ENCODE results near the gene CD300LF. TPM values are rescaled to one million over a fixed set of nuclear protein-coding genes. Genes with fewer than 3 reads are reported as not detected.
A peak's percentile ranks its signal among the peaks of the same experiment; 100 is the strongest.

Gene CD300LF
- total RNA-seq, 1 donor from 2014 or later: not detected

DNA sequence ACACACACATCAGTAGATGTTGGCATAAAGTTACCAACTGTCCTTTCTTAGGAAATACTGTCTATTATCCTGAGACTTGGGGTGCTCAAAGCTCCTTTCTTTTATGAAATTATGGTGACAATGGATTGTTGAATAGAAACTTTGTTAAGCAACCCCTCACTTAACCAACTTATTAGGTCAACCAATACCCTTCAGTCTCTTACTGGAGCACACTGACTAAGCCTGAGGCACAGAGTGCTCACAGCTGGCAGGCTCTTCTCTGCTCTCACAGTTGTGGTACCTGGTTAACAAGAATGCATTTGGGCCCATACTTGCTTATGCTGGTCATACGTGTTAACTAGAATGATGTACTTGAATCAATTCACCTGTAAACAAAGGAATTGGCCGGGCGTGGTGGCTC, 24.8 kb downstream of the CD300LF start:
- no peak for DNase-seq (ENCODE audit: low read depth in 2 of 2)

DNA sequence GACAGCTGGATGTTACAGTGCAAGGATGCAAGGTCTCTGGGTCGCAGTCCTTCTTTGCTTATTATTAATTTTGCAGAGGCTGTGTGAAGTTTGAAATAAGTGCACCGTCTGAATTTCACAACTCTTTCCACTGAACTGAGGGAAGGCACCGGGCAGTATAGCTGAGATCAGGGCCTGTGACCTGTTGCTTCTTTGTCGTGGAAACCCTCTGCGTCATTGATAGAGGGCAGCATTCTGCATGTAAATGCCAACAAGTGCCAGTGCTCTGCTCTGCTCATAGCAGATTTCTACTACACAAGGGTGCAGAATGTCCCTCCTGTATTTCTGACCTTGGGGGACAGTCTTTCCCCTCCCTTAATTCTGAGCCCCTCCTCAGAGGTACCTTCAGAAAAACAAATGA, 26.0 kb downstream of the CD300LF start:
- no peak for DNase-seq (ENCODE audit: low read depth in 2 of 2)

DNA sequence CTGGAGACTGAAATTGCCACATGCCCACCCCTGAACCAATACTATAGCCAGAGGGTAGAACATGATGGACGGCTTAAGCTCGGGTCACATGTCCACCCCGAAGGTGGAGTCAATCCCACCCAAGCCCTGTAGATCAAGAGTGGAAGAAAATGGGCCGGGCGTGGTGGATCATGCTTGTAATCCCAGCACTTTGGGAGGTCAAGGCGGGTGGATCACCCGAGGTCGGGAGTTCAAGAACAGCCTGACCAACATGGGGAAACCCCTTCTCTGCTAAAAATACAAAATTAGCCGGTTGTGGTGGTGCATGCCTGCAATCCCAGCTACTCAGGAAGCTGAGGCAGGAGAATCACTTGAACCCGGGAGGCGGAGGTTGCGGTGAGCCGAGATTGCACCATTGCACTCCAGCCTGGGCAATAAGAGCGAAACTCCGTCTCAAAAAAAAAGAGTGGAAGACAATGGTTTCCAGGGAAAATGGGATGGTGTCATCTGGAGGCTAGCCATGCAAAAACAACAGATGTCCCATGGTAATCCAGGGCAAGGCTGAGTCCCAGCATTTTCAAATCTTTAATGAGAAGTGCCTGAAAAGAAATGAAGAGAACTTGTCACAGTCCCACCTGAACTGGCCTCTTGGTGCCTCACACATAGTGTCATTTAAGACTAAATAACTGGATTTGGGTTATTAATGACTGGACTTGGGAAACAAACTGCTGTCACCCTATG, 30.1 kb downstream of the CD300LF start:
- DNase-seq (ENCODE audit: low read depth in 2 of 2): no peak

DNA sequence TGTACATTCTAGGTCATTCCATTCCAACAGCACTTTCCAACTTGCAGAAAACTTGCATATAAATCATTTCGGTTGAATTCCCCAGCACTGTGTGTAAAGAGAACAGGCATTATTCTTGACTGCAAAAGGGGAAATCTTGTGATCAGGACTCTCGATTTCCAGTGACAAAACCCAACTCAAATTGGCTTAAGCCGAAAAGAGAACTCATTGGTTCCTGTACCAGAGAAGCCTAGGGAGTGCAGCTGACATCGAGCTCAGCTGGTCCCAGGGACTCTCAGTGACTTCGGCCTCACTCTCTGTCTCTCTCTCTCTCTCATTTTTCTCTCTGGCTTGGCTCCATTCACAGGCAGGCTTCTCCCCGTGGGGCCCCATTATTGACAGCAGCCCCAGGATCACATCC, 30.7 kb downstream of the CD300LF start:
- DNase-seq (ENCODE audit: low read depth in 2 of 2): no peak

DNA sequence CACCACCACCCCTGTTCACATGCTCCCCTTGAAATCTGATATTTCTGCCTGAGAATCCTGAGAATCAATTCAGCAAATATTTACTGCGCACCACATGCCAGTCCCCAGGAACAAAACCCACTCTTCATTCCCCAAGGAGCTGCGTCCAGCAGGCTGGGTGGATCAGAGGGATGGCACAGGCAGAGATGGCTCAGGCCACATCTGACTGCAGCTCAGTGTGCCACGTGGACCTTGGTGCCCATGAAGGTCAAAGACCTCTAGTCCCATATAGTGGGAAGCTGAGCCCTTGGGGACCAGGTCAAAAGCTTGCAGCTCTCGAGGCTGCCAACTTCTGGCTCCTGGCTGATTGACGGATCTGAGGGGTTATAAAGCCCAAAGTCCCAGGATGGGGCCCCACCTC, 31.8 kb downstream of the CD300LF start:
- DNase-seq (ENCODE audit: low read depth in 2 of 2): no peak

DNA sequence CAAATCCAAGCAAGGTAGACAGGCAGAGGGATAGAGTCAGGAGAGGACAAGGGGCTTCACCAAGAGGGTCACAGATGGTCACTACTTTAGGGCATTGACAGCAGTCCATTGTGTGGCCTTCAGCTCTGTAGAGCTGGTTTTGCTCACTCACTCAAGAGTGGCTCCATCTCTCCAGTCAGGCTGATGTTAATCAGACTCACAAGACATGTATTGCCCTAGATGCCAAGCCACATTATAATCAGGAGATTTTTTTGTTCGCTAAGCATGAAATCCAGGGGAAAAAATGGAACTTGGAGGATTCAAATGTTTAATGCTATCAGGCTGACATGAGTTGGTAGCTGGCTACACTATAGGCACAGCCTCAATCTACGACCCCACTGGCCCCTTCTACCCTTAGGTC, 32.5 kb downstream of the CD300LF start:
- no peak for DNase-seq (ENCODE audit: low read depth in 2 of 2)

DNA sequence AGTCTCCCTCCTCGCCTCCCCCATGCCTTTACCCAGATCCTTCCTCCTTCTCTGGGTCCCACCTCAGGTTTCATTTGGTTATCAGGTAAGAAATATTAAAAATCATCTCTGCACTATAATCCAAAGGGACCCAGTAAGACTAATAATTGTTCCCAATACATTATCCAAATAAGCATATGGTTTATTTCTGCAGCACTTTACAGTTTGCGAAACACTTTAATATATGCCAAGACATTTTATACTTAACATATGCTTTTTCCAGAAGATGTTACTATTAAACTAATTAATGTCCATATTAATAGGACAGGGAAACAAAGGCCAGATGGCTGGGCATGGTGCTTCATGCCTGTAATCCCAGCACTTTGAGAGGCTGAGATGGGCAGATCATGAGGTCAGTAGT, 33.3 kb downstream of the CD300LF start:
- DNase-seq (ENCODE audit: low read depth in 2 of 2): no peak

DNA sequence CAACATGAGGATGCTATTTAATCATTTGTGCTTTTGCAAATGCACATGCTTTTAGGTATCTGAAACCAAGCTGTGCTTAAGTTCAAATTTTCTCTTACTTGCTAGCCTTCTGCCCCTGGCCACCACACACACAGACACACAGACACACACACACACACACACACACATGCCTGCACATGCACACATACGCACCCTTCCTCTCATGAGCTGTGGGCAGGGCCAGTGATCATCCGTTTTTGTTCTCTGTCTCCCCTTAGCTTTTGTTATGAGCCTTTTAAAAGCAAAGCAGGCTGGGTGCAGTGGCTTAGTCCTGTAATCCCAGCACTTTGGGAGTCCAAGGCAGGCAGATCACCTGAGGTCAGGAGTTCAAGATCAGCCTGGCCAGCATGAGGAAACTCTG, 34.2 kb downstream of the CD300LF start:
- DNase-seq (ENCODE audit: low read depth in 2 of 2): no peak

DNA sequence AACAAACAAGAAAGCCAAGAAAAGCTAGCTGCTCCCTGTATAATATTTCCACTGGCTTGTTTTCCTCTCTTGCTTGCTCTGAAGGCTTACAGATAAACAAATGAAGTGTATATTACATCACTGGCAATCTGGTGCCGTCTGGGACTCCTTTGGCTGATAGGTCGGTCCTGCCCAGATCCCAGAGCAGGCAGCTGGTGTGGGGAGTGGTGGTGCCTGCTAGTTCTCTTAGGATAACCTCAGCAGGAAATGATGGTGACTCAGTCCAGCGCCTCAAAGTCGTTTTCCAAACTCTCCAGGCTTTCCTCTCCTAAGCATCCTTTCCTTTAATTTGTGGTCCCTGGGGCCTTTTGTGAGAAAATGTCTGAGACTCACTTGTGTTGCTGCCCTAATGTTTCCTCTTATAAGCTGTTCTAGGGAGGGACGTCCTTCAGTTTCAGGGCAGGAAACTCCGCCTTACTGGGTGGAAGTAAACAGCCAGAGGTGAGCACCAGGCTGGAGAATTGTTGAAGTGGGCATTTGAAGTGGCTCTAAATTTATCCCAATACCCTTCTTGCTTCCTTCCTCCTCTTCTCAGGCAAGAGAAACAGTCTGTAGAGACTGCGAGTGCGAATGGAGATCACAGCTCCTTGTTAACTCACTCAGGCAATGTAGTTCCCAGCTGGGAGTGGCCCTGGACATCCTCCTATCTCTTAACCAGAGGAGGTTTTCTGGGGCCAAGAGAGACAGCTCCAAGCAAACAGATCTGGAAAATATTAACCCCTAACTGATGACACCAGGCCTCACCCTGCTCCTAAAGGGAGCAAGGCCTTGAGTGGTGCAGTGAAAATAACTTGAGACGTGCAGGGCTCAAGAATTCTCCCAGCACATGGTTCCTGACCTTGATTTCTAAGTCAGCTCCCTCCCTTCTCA, 34.9 kb downstream of the CD300LF start:
- peak in 1 of 2 donors; percentile 48 for DNase-seq (ENCODE audit: low read depth in 2 of 2)

DNA sequence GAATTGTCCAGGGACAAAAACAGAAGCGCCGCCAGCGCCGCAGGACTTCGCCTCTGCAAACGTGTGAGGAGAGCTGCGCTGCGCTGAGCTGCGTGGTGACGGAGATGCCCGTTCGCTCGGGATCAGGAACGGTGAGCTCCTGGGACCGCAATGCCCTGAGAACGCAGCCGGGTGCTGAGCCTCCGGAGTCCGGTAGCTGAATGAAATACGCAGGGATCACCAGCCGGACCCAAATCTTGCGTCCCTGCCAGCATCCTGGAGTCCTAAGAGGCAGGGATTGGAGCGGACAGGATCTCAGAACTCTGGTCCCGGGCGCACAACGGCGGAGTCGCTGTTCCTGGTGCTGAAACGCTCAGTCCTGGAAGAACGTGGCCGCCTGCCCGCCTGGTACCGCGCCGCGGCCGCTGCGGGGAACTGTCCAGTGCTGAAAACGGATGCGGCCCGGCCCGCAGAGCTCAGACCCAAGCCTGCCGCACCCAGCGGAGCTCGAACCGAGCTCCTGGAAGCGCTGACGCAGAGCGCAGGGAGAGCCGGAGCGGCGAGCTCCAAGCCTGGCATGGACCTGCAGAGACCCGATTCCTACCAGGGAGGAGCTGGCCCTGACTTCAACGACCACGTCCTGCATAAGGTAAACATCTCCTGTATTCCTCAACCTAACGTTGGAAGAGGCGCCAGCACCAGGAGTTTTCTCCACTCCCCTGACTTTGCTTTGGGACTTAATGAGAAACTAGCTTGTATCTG, 41.5 kb downstream of the CD300LF start:
- DNase-seq (ENCODE audit: low read depth in 2 of 2): peak; percentile 78 to 82

DNA sequence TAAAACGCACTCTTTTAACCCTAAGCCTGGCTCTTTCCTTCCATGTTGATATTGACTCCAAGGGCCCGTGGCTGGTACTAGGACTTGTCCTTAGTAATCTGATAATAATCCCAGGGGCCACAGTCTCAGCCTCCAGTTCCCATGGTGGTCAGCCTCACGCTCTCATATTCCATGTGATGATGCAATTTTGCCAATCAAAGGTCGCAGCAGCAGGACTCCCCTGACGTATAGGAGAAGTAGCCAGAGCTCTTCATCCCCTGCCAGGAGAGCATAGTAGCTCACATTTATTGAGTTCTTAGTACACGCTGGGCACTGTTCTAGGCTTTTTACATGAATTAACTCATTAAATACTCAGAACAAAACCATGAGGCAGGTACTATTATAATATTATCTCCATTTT, 42.4 kb downstream of the CD300LF start:
- DNase-seq (ENCODE audit: low read depth in 2 of 2): no peak

DNA sequence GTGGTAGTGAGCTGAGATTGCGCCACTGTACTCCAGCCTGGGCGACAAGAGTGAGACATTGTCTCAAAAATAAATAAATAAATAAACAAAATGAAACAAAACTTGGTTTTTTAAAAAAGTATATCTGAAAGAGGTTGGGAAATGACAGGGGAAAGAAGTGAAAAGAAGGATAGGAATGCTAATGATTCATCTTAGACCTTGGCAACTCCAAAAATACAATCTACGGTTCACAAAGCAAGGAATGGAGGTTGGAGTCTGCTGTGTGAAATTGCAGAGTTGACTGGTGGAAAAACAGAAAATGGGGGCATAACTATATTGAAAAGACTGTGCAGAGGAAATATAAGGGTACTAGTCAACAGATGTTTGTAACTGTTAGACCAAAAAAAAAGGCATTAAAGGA, 49.2 kb downstream of the CD300LF start:
- DNase-seq (ENCODE audit: low read depth in 2 of 2): no peak

DNA sequence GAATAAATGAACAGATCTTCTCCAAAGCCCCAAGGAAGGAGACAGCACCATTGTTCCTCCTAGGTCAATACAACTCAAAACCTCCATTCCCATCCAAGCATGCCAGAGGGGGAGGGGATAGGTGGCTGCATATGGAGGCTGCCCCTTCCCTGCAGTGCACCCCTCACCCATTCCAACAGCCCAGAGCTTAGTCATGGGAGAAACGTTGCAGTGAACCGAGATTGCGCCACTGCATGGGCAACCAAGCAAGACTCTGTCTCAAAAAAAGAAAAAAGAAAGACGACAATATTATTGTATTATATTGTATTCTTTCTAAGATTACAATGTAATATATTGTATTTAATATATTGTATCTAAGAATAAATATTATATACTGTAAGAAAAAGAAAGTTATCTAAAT, 52.8 kb downstream of the CD300LF start:
- no peak for DNase-seq (ENCODE audit: low read depth in 2 of 2)

DNA sequence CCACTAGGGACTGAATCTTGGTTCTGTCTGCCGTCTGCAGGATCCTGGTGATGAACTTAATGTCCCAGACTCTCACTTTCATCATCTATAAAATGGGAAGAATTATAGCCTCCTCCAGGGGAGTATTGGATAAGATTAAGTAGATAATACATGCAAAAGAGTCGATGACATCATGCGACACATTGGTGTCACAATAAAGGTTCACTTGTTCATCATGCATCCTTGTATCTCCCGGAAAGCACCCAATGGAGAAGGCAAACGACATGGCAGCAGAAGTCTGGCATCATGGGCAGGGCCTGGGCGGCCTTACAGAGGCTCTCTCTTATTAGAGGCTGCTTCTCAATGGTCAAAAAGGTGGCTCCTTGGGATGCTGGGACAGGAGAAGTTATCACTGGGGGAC, 54.1 kb downstream of the CD300LF start:
- no peak for DNase-seq (ENCODE audit: low read depth in 2 of 2)

DNA sequence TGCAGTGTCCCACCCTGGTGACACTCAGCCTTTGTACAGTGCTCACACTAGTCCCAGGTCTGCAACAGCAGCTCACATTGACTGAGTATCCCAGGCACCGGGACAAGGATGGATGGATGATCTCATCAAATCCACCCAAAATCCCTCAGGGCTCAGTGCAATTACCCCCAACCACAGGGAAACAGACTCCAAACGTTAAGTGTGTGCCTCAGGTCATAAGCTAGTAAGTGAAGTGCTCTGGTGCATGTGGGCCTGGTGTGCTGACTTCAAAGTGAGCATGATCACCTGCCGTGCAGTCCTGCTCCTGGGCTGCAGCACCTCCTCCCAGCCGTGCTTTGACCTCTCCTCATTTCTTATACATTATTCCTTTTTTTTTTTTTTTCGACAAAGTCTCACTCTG, 58.0 kb downstream of the CD300LF start:
- DNase-seq (ENCODE audit: low read depth in 2 of 2): no peak

DNA sequence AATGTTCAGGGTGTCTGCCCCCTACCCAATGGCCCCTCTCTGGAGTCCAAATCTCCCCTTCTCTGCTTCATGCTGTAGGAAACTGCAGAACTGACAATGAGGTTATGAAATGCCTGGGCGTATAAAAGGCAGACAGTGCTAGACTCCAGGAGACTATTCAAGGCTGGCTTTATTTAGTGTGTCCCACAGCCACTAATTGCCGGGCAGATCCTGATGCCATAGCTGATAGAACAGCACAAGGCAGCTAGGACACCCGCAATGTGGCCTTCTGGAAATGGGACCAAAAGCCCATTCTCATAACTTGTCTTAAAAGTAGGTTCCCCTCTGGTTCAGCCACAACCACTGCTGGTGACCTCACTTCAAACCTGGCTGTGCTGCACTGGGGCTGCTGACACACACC, 60.7 kb downstream of the CD300LF start:
- DNase-seq (ENCODE audit: low read depth in 2 of 2): no peak

DNA sequence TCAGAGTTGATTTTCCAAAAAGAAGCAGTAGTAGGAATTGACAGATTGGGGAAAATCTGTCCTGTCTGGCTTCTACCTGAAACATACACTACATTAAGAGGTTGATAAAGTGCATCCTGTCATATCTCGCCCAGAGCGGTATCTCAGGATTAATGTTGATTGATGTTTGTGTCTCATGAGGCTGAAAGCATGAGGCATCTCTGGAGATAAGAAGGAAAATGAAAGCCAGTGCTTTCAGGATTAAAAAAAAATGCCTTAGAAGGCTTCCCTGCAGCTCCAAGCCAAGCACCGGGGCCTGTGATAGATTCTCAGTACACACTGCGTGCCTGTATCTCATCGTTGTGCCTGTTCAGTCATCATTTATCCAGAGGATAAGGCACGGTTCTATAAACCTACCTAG, 62.8 kb downstream of the CD300LF start:
- no peak for DNase-seq (ENCODE audit: low read depth in 2 of 2)

DNA sequence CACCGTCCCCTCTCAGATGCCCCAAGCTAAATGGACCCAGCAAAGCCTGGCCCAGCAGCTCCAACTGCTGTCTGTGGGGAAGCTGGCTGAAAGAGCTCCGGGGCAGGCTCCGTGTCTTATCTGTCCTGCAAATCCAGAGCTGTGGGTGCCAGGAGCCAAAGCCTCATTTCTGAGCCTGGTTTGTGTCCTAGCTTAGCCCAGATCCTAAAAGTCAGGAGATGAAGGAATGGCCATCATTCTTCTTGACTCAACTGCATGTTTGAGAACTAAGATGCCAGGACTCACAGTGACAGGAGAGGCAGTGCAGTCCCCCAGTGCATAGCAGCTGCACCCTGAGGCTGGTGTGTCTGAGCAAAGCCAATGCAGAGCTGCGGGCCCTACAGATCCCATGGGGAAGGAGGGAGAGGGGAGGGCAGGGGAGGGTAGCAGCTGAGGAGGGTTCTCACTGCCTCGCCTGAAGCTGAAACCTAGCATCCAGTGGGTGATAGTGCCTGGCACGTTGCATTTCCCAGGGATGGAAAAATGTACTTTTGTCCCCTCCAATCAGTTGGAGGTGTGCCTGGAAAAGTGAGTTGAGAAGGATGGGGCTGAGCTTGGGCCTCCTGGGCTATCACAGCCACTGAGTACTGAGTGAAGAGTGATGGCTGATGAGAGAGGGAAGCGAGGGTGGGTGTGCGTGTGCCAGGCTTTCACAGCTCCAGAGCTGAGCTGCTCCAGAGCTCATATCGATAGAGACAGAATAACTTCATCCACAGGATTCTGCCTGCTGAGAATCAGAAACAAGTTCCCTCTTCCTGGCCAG, 64.7 kb downstream of the CD300LF start:
- no peak for DNase-seq (ENCODE audit: low read depth in 2 of 2)

DNA sequence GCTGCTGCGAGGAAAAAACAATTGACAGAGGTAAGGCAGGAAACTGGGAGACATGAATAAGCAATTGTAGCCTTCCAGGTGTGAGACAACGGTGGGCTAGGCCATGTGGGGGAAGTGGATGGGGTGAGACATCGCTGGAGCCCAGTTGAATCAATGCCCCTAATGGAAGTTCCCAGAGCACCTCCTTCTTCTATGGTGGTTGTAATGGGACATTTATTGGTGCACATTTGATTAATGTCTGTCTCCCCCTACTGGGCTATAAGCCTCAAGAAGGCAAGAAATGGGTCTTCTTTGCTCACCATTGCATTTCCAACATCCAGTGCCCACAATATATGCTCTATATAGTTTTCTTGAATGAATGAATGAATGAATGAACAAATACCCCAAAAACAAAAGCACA, 66.5 kb downstream of the CD300LF start:
- no peak for DNase-seq (ENCODE audit: low read depth in 2 of 2)

DNA sequence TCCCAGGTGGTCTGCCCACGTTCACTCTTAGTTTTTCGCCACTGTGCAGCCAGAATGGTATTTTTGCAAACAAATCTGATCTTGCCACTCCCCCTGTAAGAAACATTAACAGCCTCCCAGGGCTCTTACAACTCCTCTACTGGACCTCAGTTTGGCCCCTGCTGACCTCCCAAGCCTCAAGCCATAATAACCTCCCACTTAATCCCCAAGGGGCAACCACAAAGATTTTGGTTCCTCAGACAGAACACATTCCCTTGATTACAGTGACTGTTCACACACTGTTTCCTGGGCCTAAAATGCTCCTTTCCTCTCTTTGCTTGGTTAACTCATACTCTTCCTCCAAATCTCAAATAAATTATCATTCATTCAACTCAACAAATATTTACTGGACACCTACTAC, 67.7 kb downstream of the CD300LF start:
- no peak for DNase-seq (ENCODE audit: low read depth in 2 of 2)

DNA sequence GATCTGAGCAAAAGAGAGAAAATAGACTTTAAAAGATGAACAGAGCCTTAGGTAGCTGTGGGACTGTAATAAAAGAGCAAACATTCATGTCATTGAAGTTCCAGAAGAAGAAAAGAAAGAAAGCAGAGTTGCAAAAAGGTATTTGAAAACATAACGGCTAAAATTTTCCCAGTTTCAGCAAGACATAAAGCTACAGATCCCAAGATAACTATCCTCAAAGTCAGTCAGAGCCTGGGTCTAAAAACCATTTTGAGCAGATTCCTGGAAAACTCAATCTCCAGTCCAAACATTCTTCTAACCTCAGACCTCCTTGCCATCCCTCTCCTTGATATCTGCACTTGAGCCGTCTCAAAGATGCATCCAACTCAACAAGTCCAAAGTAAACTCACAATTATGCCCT, 68.3 kb downstream of the CD300LF start:
- DNase-seq (ENCODE audit: low read depth in 2 of 2): no peak

Measured in lung microvascular endothelial cell (primary cell).